Astrocyte (in vitro differentiated cells and primary cell): ENCODE measurements around the gene PNPLA5. TPM values are rescaled to one million over a fixed set of nuclear protein-coding genes. Genes with fewer than 3 reads are reported as not detected.
A peak's percentile ranks its signal among the peaks of the same experiment; 100 is the strongest.

Source experiments
- DNase-seq: peaks from one replicate; pipeline ENCODE4 v3.0.0-alpha.2; 2010; ENCODE audit warnings: low read depth
- FAIRE-seq: peaks from 2 replicates; lab custom pipeline; 2011; peaks lifted over from hg19 to GRCh38; lab: Jason Lieb, UNC
- H2AFZ ChIP-seq: 2 replicates; pipeline ENCODE4 v1.6.0; 2012; ENCODE audit warnings: low read depth, low read length, inconsistent platforms
- H3K27ac ChIP-seq: 2 replicates; pipeline ENCODE4 v1.5.1; 2011; ENCODE audit warnings: low read depth, low read length, inconsistent platforms
- H3K27me3 ChIP-seq: 2 replicates; pipeline ENCODE4 v1.6.0; 2011; ENCODE audit warnings: low read length, inconsistent platforms; ENCODE audit not compliant: insufficient read depth
- H3K36me3 ChIP-seq: 2 replicates; pipeline ENCODE4 v1.5.1; 2011; ENCODE audit warnings: low read length, inconsistent platforms; ENCODE audit not compliant: insufficient read depth
- H3K4me1 ChIP-seq: 2 replicates; pipeline ENCODE4 v1.5.1; 2011; ENCODE audit warnings: low read length, inconsistent platforms; ENCODE audit not compliant: insufficient read depth
- H3K4me2 ChIP-seq: 2 replicates; pipeline ENCODE4 v1.6.0; 2012; ENCODE audit warnings: low read length, inconsistent platforms
- H3K4me3 ChIP-seq: 2 replicates; pipeline ENCODE4 v1.5.1; 2011; ENCODE audit warnings: low read depth, mild to moderate bottlenecking, low read length, inconsistent platforms; ENCODE audit not compliant: insufficient read depth
- H3K79me2 ChIP-seq: 2 replicates; pipeline ENCODE4 v1.6.0; 2012; ENCODE audit warnings: mild to moderate bottlenecking, low read length, inconsistent platforms; ENCODE audit not compliant: insufficient read depth
- H3K9ac ChIP-seq: 2 replicates; pipeline ENCODE4 v1.6.0; 2012; ENCODE audit warnings: mild to moderate bottlenecking, low read length, inconsistent platforms
- H3K9me3 ChIP-seq: 2 replicates; pipeline ENCODE4 v1.5.1; 2012; ENCODE audit warnings: low read depth, mild to moderate bottlenecking, low read length, inconsistent platforms; ENCODE audit not compliant: insufficient read depth
- H4K20me1 ChIP-seq: 2 replicates; pipeline ENCODE4 v1.6.0; 2012; ENCODE audit warnings: low read length, inconsistent platforms; ENCODE audit not compliant: insufficient read depth
- H3K27ac Mint-ChIP-seq: one replicate; pipeline ENCODE4 v1.8.0; 2021; ENCODE audit warnings: mild to moderate bottlenecking, mixed read lengths; ENCODE audit not compliant: unreplicated experiment
- H3K27me3 Mint-ChIP-seq: one replicate; pipeline ENCODE4 v1.8.0; 2021; ENCODE audit warnings: low read depth, mixed read lengths; ENCODE audit not compliant: unreplicated experiment
- H3K36me3 Mint-ChIP-seq: one replicate; pipeline ENCODE4 v1.8.0; 2021; ENCODE audit warnings: low read depth, mixed read lengths; ENCODE audit not compliant: unreplicated experiment
- H3K4me1 Mint-ChIP-seq: one replicate; pipeline ENCODE4 v1.8.0; 2021; ENCODE audit warnings: low read depth, mixed read lengths; ENCODE audit not compliant: unreplicated experiment
- H3K4me3 Mint-ChIP-seq: one replicate; pipeline ENCODE4 v1.8.0; 2021; ENCODE audit warnings: mild to moderate bottlenecking, moderate library complexity, mixed read lengths; ENCODE audit not compliant: unreplicated experiment
- H3K9me3 Mint-ChIP-seq: one replicate; pipeline ENCODE4 v1.8.0; 2021; ENCODE audit warnings: mild to moderate bottlenecking, mixed read lengths; ENCODE audit not compliant: unreplicated experiment
- CTCF ChIP-seq: IDR thresholded peaks from 2 replicates; pipeline ENCODE4 v1.5.1; 2011; ENCODE audit warnings: low read depth, mild to moderate bottlenecking, inconsistent platforms, low read length, moderate library complexity; ENCODE audit not compliant: insufficient read depth
- EZH2 ChIP-seq: IDR thresholded peaks from 2 replicates; pipeline ENCODE4 v1.6.1; 2012; ENCODE audit warnings: mild to moderate bottlenecking, low read length, inconsistent platforms; ENCODE audit not compliant: insufficient read depth
- total RNA-seq: library from RNA; stranded (reverse); gene quantifications from 2 replicates; pipeline ENCODE4 v1.2.1, GENCODE V29; 2021

PNPLA5 gene
- total RNA-seq, 1 donor from 2014 or later, result not detected

- Histone ChIP-seq H2AFZ (peak within 1 kb of the TSS; percentile 89), H3K79me2 (no peaks in the 10 kb centered on the region), H3K4me1 (peaks cover 5% of the 10 kb centered on the region), H3K27me3 (peaks cover 8% of the 10 kb centered on the region), H3K4me3 (peak within 1 kb of the TSS; percentile 53), H4K20me1 (peaks cover 18% of the 10 kb centered on the region), H3K9ac (no peak within 1 kb of the TSS), H3K36me3 (no peaks in the 10 kb centered on the region), H3K9me3 (no peaks in the 10 kb centered on the region), H3K27ac (no peak within 1 kb of the TSS), H3K4me2 (peak within 1 kb of the TSS; percentile 76)
- peaks cover 2% of the 10 kb centered on the region for H3K4me1 Mint-ChIP-seq
- H3K4me3 Mint-ChIP-seq, result peak within 1 kb of the TSS; percentile 81
- H3K36me3 Mint-ChIP-seq, result peaks cover 7% of the 10 kb centered on the region
- no peaks in the 10 kb centered on the region for H3K9me3 Mint-ChIP-seq
- no peak for FAIRE-seq
- peaks cover 27% of the 10 kb centered on the region for H3K27me3 Mint-ChIP-seq
- peak within 1 kb of the TSS; percentile 62 for H3K27ac Mint-ChIP-seq
- peak; percentile 21 for DNase-seq
- no peak for TF ChIP-seq CTCF
- TF ChIP-seq EZH2, result peak; percentile 46
Measured at GRCh38 chr22:43862074-43862881, 29.5 kb downstream of the PNPLA5 start, which contains the start of gene SULT4A1. Gene SULT4A1 (minus strand): TSS chr22:43862513. CDS start chr22:43862382, 131 bp downstream.

DNA sequence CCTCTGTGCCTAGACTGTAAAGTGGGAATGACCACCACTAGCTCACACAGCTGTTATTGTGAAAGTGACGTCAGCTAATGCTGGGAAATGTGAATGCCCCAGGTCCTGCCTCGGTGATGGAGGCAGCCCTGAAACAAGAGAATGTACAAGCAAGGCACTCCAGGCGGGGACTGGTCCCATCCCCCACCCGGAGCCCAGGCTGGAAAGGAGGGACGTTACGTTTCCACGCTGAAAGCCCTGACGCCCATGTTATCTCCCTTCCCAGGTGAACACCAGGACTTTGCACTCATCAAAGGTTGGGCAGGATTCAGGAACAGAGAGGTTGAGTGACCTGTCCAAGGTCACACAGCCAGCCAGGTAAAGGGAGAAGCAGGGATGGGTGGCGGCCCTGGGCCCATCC, 30.3 kb downstream of the PNPLA5 start:
- peak; percentile 12 for DNase-seq
- Mint-ChIP-seq H3K27ac (peak overlapping the region; percentile 38), H3K4me1 (peaks cover 2% of the 10 kb centered on the region)

More for the DNA sequence above, 30.3 kb downstream of the PNPLA5 start:
- no peak for TF ChIP-seq CTCF
- no peak for TF ChIP-seq EZH2
- no peaks in the 10 kb centered on the region for H3K9me3 ChIP-seq
- no peak overlapping the region for H3K9ac ChIP-seq
- Mint-ChIP-seq H3K4me3 (peak overlapping the region; percentile 79), H3K36me3 (peaks cover 7% of the 10 kb centered on the region), H3K27me3 (peaks cover 27% of the 10 kb centered on the region), H3K9me3 (peaks cover 3% of the 10 kb centered on the region)
- peak overlapping the region; percentile 76 for H3K4me2 ChIP-seq
- no peak for FAIRE-seq
- no peaks in the 10 kb centered on the region for H3K79me2 ChIP-seq
- peak overlapping the region; percentile 30 for H2AFZ ChIP-seq
- H3K27ac ChIP-seq, result no peak overlapping the region
- H4K20me1 ChIP-seq, result peaks cover 18% of the 10 kb centered on the region
- peaks cover 5% of the 10 kb centered on the region for H3K4me1 ChIP-seq
- H3K27me3 ChIP-seq, result peaks cover 8% of the 10 kb centered on the region
- peak overlapping the region; percentile 53 for H3K4me3 ChIP-seq
- H3K36me3 ChIP-seq, result no peaks in the 10 kb centered on the region
